Fibroblast of the aortic adventitia (primary cell): ENCODE data around the gene EEFSEC. TPM values are rescaled to one million over a fixed set of nuclear protein-coding genes. Genes with fewer than 3 reads are reported as not detected.
A peak's percentile ranks its signal among the peaks of the same experiment; 100 is the strongest.

Experiments
- DNase-seq: peaks from one replicate; pipeline ENCODE4 v3.0.0-alpha.2; 2010; ENCODE audit warnings: low read depth
- H3K4me3 ChIP-seq: 2 replicates; pipeline ENCODE4 v1.5.1; 2011; ENCODE audit warnings: low read depth, mild to moderate bottlenecking, control low read depth, low read length, moderate library complexity
- CTCF ChIP-seq: IDR thresholded peaks from 2 replicates; pipeline ENCODE4 v1.5.1; 2011; ENCODE audit warnings: mild to moderate bottlenecking, low read length, control low read depth, inconsistent platforms; ENCODE audit not compliant: insufficient read depth
- total RNA-seq: library from RNA; depleted of rRNA; stranded (reverse); fragments of >200 nt; gene quantifications from 2 replicates; pipeline ENCODE4 v1.2.3, GENCODE V29; 2012; ENCODE audit warnings: low replicate concordance

The EEFSEC gene
- total RNA-seq, 1 donor: 8.1 TPM

GRCh38 chr3:128278130-128278529, 124.8 kb downstream of the EEFSEC start:
- no peak for TF ChIP-seq CTCF
- DNase-seq: no peak
- H3K4me3 ChIP-seq: no peak overlapping the region

- no peak overlapping the region for H3K4me3 ChIP-seq
- peak; percentile 92 for DNase-seq
- no peak for TF ChIP-seq CTCF
Measured at GRCh38 chr3:128278761-128279600, 125.7 kb downstream of the EEFSEC start.

GRCh38 chr3:128279601-128279880, 126.3 kb downstream of the EEFSEC start:
- no peak for DNase-seq

GRCh38 chr3:128280481-128281052, 127.3 kb downstream of the EEFSEC start:
- DNase-seq: no peak
- no peak overlapping the region for H3K4me3 ChIP-seq
- TF ChIP-seq CTCF: no peak

More at GRCh38 chr3:128279601-128279880, 126.3 kb downstream of the EEFSEC start:
- no peak for TF ChIP-seq CTCF
- no peak overlapping the region for H3K4me3 ChIP-seq

GRCh38 chr3:128281056-128281455, 127.8 kb downstream of the EEFSEC start:
- no peak for TF ChIP-seq CTCF
- H3K4me3 ChIP-seq: no peak overlapping the region
- DNase-seq: no peak

GRCh38 chr3:128281461-128282367, 128.4 kb downstream of the EEFSEC start:
- peak; percentile 35 for DNase-seq
- no peak for TF ChIP-seq CTCF

More at GRCh38 chr3:128281461-128282367, 128.4 kb downstream of the EEFSEC start:
- H3K4me3 ChIP-seq: no peak overlapping the region
